Parathyroid adenoma (tissue), 2 donors: ENCODE measurements around the gene HNRNPA1.
"Not testable (repeated sequence)": the region's sequence is repeated elsewhere in the genome, so short reads cannot be mapped to it uniquely, and the experiment has no call there.

Experiments
- H2AFZ ChIP-seq: fragments of 300-600 bp; sonication (generic); one replicate; pipeline ENCODE4 v1.7.0; 2017; ENCODE audit warnings: antibody characterized with exemption, mild to moderate bottlenecking
- H3K27ac ChIP-seq: fragments of 300-600 bp; sonication (generic); one replicate; pipeline ENCODE4 v1.7.0; 2017
- H3K27me3 ChIP-seq: fragments of 300-600 bp; sonication (generic); one replicate; pipeline ENCODE4 v1.7.0; 2017; ENCODE audit warnings: low read length; ENCODE audit not compliant: control insufficient read depth, insufficient read depth
- H3K36me3 ChIP-seq: fragments of 300-600 bp; sonication (generic); one replicate; pipeline ENCODE4 v1.7.0; 2017; ENCODE audit warnings: low read length; ENCODE audit not compliant: control insufficient read depth, insufficient read depth
- H3K4me1 ChIP-seq: fragments of 300-600 bp; sonication (generic); one replicate; pipeline ENCODE4 v1.7.0; 2017; ENCODE audit warnings: control low read depth
- H3K4me2 ChIP-seq: fragments of 300-600 bp; sonication (generic); one replicate; pipeline ENCODE4 v1.7.0; 2017; ENCODE audit warnings: low read length
- H3K4me3 ChIP-seq: fragments of 300-600 bp; sonication (generic); one replicate; pipeline ENCODE4 v1.7.0; 2017; ENCODE audit warnings: low read depth, low read length
- H3K79me2 ChIP-seq: fragments of 300-600 bp; sonication (generic); one replicate; pipeline ENCODE4 v1.7.0; 2017; ENCODE audit warnings: control low read depth
- H3K9ac ChIP-seq: fragments of 300-600 bp; sonication (generic); one replicate; pipeline ENCODE4 v1.7.0; 2017; ENCODE audit warnings: mild to moderate bottlenecking
- H3K9me3 ChIP-seq: fragments of 300-600 bp; sonication (generic); one replicate; pipeline ENCODE4 v1.7.0; 2017; ENCODE audit warnings: low read length; ENCODE audit not compliant: control insufficient read depth
- CTCF ChIP-seq: fragments of 300-600 bp; sonication (generic); IDR thresholded peaks from one replicate; pipeline ENCODE4 v1.7.0; 2017; ENCODE audit warnings: antibody characterized with exemption, mild to moderate bottlenecking
- donor health status: primary hyperparathyroidism.

HNRNPA1 gene

DNA sequence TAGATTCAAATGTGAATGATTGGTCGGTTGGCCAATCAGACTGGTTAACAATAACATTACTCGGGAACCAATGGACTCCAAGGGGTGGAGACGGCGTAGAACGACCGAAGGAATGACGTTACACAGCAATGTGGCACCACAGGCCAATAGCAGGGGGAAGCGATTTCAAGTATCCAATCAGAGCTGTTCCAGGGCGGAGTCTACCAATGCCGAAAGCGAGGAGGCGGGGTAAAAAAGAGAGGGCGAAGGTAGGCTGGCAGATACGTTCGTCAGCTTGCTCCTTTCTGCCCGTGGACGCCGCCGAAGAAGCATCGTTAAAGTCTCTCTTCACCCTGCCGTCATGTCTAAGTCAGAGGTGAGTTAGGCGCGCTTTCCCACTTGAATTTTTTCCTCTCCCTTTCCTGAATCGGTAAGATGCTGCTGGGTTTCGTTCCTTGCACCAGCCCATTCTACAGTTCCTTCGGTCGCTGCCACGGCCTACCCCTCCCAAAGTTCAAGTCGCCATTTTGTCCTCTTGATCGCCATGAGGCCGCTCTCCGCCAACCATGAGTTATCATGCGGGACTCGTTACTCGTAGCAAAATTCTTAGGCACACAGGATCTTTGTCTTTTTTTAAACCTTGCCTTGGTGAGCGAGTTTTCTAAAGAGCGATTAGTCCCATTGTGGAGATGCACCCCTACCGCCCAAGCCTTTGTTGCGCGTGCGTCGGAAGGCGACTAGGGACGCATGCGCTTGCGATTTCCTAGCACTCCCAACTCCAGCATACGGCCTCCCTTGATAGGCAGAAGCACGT is at the start of gene HNRNPA1:
Gene HNRNPA1 (plus strand): TSS at position 259 of the 793 bp plus-strand sequence. CDS start 82 bp downstream, at position 341.
- Histone ChIP-seq H3K36me3 (no peaks in the 10 kb centered on the region), H3K9me3 (no peaks in the 10 kb centered on the region), H3K9ac (peak within 1 kb of the TSS; percentile 28), H3K27ac (peak within 1 kb of the TSS; percentile 93), H2AFZ (peak within 1 kb of the TSS; percentile 75), H3K4me3 (peak within 1 kb of the TSS; percentile 95), H3K79me2 (peaks cover 28% of the 10 kb centered on the region), H3K4me1 (peaks cover 20% of the 10 kb centered on the region), H3K27me3 (no peaks in the 10 kb centered on the region), H3K4me2 (peak within 1 kb of the TSS; percentile 81)
- no peak for TF ChIP-seq CTCF

- H3K4me2 ChIP-seq, result not testable (repeated sequence)
These were observed 49.3 kb upstream of the HNRNPA1 start for GRCh38 chr12:54231269-54231668.

GRCh38 chr12:54232790-54233189 is 47.7 kb upstream of the HNRNPA1 start:
- no peak overlapping the region for H2AFZ ChIP-seq

More at GRCh38 chr12:54231269-54231668, 49.3 kb upstream of the HNRNPA1 start:
- not testable (repeated sequence) for H3K36me3 ChIP-seq, H3K27me3 ChIP-seq, H2AFZ ChIP-seq, H3K9ac ChIP-seq, H3K27ac ChIP-seq, H3K4me3 ChIP-seq, H3K4me1 ChIP-seq, H3K79me2 ChIP-seq, H3K9me3 ChIP-seq

GRCh38 chr12:54238531-54238930 is 42.0 kb upstream of the HNRNPA1 start:
- Histone ChIP-seq H3K79me2 (peaks cover 2% of the 10 kb centered on the region), H2AFZ (no peak overlapping the region), H3K27me3 (no peaks in the 10 kb centered on the region), H3K4me2 (no peak overlapping the region), H3K27ac (no peak overlapping the region), H3K36me3 (no peaks in the 10 kb centered on the region), H3K9ac (no peak overlapping the region), H3K4me1 (no peaks in the 10 kb centered on the region), H3K4me3 (no peak overlapping the region), H3K9me3 (no peaks in the 10 kb centered on the region)
- no peak for TF ChIP-seq CTCF

More at GRCh38 chr12:54232790-54233189, 47.7 kb upstream of the HNRNPA1 start:
- Histone ChIP-seq H3K27ac (no peak overlapping the region), H3K9me3 (no peaks in the 10 kb centered on the region), H3K79me2 (peaks cover 2% of the 10 kb centered on the region), H3K9ac (no peak overlapping the region), H3K4me3 (no peak overlapping the region), H3K36me3 (no peaks in the 10 kb centered on the region), H3K4me2 (no peak overlapping the region), H3K27me3 (no peaks in the 10 kb centered on the region), H3K4me1 (no peaks in the 10 kb centered on the region)
- no peak for TF ChIP-seq CTCF

GRCh38 chr12:54239620-54240019 is 40.9 kb upstream of the HNRNPA1 start:
- Histone ChIP-seq H3K4me3 (no peak overlapping the region), H3K27me3 (no peaks in the 10 kb centered on the region), H3K36me3 (no peaks in the 10 kb centered on the region), H3K27ac (no peak overlapping the region), H2AFZ (no peak overlapping the region), H3K4me1 (no peaks in the 10 kb centered on the region), H3K79me2 (peaks cover 6% of the 10 kb centered on the region), H3K9ac (no peak overlapping the region), H3K9me3 (no peaks in the 10 kb centered on the region), H3K4me2 (no peak overlapping the region)
- TF ChIP-seq CTCF, result no peak
